Keratinocyte (primary cell): ENCODE measurements around the gene FAM53A. TPM values are rescaled to one million over a fixed set of nuclear protein-coding genes. Genes with fewer than 3 reads are reported as not detected.

Experiments used
- DNase-seq: peaks from one replicate; pipeline ENCODE4 v3.0.0-alpha.2; 2011; ENCODE audit warnings: low read depth, missing footprints, low spot score
- FAIRE-seq: peaks from 2 replicates; lab custom pipeline; 2011; peaks lifted over from hg19 to GRCh38; lab: Jason Lieb, UNC
- H2AFZ ChIP-seq: 2 replicates; pipeline ENCODE4 v1.6.0; 2012; ENCODE audit warnings: low read length, control low read depth, inconsistent platforms; ENCODE audit not compliant: control insufficient read depth
- H3K27ac ChIP-seq: 2 replicates; pipeline ENCODE4 v1.5.1; 2011; ENCODE audit warnings: low read length; ENCODE audit not compliant: control insufficient read depth, insufficient read depth
- H3K27me3 ChIP-seq: 3 replicates; pipeline ENCODE4 v1.6.0; 2011; ENCODE audit warnings: low read length; ENCODE audit not compliant: control insufficient read depth, insufficient read depth; ENCODE audit errors: extremely low read depth
- H3K36me3 ChIP-seq, 2 experiments: 2 replicates in 1 of 2; 3 replicates in 1 of 2; pipeline ENCODE4 v1.5.1; 2011; ENCODE audit warnings: low read length in 2 of 2, mild to moderate bottlenecking in 1 of 2; ENCODE audit not compliant: control insufficient read depth in 2 of 2, insufficient read depth in 2 of 2; ENCODE audit errors: extremely low read depth in 1 of 2
- H3K4me1 ChIP-seq: 3 replicates; pipeline ENCODE4 v1.5.1; 2011; ENCODE audit warnings: low read length; ENCODE audit not compliant: control insufficient read depth, insufficient read depth; ENCODE audit errors: extremely low read depth
- H3K4me2 ChIP-seq: 3 replicates; pipeline ENCODE4 v1.6.0; 2011; ENCODE audit warnings: low read depth, low read length; ENCODE audit not compliant: control insufficient read depth, insufficient read depth; ENCODE audit errors: extremely low read depth
- H3K4me3 ChIP-seq, 3 experiments: fragments of 200-600 bp in 1 of 3; sonication (generic) in 1 of 3; 2 replicates in 2 of 3; 3 replicates in 1 of 3; pipeline ENCODE4 v1.5.1; 2011 to 2016; ENCODE audit warnings: low read length in 3 of 3, mild to moderate bottlenecking in 3 of 3, control low read depth in 2 of 3, inconsistent platforms in 1 of 3, low read depth in 1 of 3, mixed read lengths in 1 of 3, mixed run types in 1 of 3, moderate library complexity in 1 of 3; ENCODE audit not compliant: control insufficient read depth in 2 of 3, insufficient read depth in 2 of 3; ENCODE audit errors: extremely low read depth in 1 of 3
- H3K79me2 ChIP-seq: 2 replicates; pipeline ENCODE4 v1.6.0; 2012; ENCODE audit warnings: low read length; ENCODE audit not compliant: control insufficient read depth, insufficient read depth
- H3K9ac ChIP-seq: 3 replicates; pipeline ENCODE4 v1.6.0; 2011; ENCODE audit warnings: low read length; ENCODE audit not compliant: control insufficient read depth, insufficient read depth; ENCODE audit errors: extremely low read depth
- H3K9me1 ChIP-seq: 3 replicates; pipeline ENCODE4 v1.6.0; 2011; ENCODE audit warnings: low read length; ENCODE audit not compliant: control insufficient read depth, insufficient read depth; ENCODE audit errors: extremely low read depth
- H3K9me3 ChIP-seq: 2 replicates; pipeline ENCODE4 v1.5.1; 2012; ENCODE audit warnings: low read depth, low read length; ENCODE audit not compliant: control insufficient read depth
- H4K20me1 ChIP-seq: 3 replicates; pipeline ENCODE4 v1.6.0; 2011; ENCODE audit warnings: low read length; ENCODE audit not compliant: control insufficient read depth, insufficient read depth; ENCODE audit errors: extremely low read depth
- EZH2 ChIP-seq: IDR thresholded peaks from one replicate; pipeline ENCODE4 v1.6.1; 2012; ENCODE audit warnings: inconsistent platforms, mild to moderate bottlenecking, low read length, moderate library complexity
- dilution Hi-C: fragments of 300-500 bp; cut with MboI; formaldehyde crosslinking; loops from one replicate; pipeline ENCODE4 v1.7.0; 2020; ENCODE audit warnings: low sequenced_read_pairs; ENCODE audit not compliant: extremely low pct_ligation_motif_present
- polyA plus RNA-seq, 5 experiments: library from polyadenylated mRNA; depleted of rRNA in 3 of 5; stranded (reverse) in 3 of 5; stranded (forward) in 1 of 5; unstranded in 1 of 5; fragments of >200 nt; gene quantifications; 1 replicate in 1 of 5; 2 replicates in 3 of 5; 3 replicates in 1 of 5; pipeline versions ENCODE4 v1.2.1 to v1.2.3, GENCODE V29; 2011 to 2012; ENCODE audit warnings: missing spikeins in 2 of 5, low read depth in 1 of 5, low replicate concordance in 1 of 5
- TF ChIP-seq, protein P1 (sequence below), 3 experiments: IDR thresholded peaks in 1 of 3; conservative IDR thresholded peaks in 1 of 3; optimal IDR thresholded peaks in 1 of 3; 2 replicates in 2 of 3; 3 replicates in 1 of 3; pipeline versions ENCODE3 to v1.5.1; 2011; ENCODE audit warnings: low read length in 3 of 3, mild to moderate bottlenecking in 3 of 3, moderate library complexity in 2 of 3, control low read depth in 1 of 3, inconsistent platforms in 1 of 3; ENCODE audit not compliant: insufficient read depth in 2 of 3; ENCODE audit errors: extremely low read depth in 1 of 3

FAM53A gene
- polyA plus RNA-seq, 1 donor (not counting 4 experiments of a cell fraction or from before 2014, with no cell fraction given): 0.50 TPM

DNA sequence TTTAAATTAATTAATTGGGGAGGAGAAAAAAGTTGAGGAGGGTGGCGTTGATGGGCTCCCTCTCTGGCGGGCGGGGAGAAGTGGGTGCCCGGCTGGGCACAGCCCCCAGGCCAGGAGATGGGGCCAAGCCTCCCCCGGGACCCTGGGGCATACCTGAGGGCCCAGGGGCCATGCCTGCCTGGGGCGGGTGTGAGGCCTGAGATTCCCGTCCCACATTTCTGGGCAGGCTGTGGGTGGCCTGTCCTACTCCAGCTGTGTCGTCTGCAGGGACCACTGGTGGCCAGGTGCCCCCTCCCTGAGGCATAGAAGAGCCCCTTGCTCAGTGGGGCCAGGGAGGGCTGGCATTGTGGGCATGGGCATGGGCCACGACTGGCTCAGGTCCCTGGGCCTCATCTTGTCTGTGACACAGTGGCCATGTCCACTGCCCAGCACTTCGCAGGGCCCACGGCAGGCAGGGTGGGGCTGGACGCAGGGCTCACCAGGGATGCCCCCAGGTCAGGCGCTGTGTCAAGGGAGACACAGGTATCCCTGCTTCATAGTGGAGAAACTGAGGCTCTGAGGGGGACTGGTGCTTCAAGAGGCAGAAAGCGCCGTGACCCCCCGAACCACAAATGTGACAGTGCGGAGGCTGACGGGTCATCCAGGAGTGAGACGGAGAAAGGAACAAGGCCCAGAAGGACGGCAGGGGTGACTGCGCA, 60.1 kb downstream of the FAM53A start:
- FAIRE-seq: no peak
- no peaks in the 10 kb centered on the region for H3K79me2 ChIP-seq

DNA sequence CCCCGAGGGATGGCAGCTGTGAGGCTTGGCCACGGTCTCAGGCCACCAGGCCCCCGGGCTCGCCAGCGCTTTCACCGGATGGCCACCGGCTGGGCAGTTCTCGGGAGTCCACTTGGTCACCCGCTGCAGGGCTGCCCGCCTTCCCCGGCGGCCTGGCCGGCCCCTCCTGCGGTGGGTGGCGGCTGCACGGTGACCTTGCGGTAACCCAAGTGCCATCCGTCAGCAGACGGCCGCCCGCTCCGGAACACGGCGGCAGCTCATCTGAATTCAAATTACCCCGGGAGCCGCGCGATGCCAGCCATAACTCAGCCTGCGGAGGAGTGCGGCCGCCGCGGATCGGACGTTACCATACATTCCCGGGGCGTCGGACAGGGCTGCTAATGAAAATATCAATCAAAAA, 60.7 kb downstream of the FAM53A start:
- no peak for FAIRE-seq
- Histone ChIP-seq H3K4me3 (no peak overlapping the region), H3K9ac (no peak overlapping the region)

More for the DNA sequence above, 60.1 kb downstream of the FAM53A start:
- no peak for DNase-seq
- Histone ChIP-seq H3K4me2 (no peak overlapping the region), H3K27ac (no peak overlapping the region), H3K9ac (no peak overlapping the region), H2AFZ (no peak overlapping the region), H4K20me1 (no peaks in the 10 kb centered on the region), H3K9me1 (no peaks in the 10 kb centered on the region), H3K4me1 (no peaks in the 10 kb centered on the region), H3K9me3 (peaks cover 2% of the 10 kb centered on the region), H3K36me3 (no peaks in the 10 kb centered on the region), H3K4me3 (no peak overlapping the region), H3K27me3 (no peaks in the 10 kb centered on the region)
- TF ChIP-seq EZH2: no peak
- TF ChIP-seq, protein P1, sequence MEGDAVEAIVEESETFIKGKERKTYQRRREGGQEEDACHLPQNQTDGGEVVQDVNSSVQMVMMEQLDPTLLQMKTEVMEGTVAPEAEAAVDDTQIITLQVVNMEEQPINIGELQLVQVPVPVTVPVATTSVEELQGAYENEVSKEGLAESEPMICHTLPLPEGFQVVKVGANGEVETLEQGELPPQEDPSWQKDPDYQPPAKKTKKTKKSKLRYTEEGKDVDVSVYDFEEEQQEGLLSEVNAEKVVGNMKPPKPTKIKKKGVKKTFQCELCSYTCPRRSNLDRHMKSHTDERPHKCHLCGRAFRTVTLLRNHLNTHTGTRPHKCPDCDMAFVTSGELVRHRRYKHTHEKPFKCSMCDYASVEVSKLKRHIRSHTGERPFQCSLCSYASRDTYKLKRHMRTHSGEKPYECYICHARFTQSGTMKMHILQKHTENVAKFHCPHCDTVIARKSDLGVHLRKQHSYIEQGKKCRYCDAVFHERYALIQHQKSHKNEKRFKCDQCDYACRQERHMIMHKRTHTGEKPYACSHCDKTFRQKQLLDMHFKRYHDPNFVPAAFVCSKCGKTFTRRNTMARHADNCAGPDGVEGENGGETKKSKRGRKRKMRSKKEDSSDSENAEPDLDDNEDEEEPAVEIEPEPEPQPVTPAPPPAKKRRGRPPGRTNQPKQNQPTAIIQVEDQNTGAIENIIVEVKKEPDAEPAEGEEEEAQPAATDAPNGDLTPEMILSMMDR (optimal IDR thresholded peaks at IDR 0.05 in 1 of 3, IDR thresholded peaks at IDR 0.05 in 1 of 3, conservative IDR thresholded peaks at IDR 0.05 in 1 of 3; ENCODE audit: extremely low read depth in 1 of 3, insufficient read depth in 2 of 3, low read length in 3 of 3): no peak
- dilution Hi-C loops: no loop called here

More for the DNA sequence above, 60.7 kb downstream of the FAM53A start:
- no peak for DNase-seq
- Histone ChIP-seq H4K20me1 (no peaks in the 10 kb centered on the region), H3K27me3 (no peaks in the 10 kb centered on the region), H3K9me3 (peaks cover 2% of the 10 kb centered on the region), H3K4me1 (no peaks in the 10 kb centered on the region), H3K4me2 (no peak overlapping the region), H3K79me2 (no peaks in the 10 kb centered on the region), H3K9me1 (no peaks in the 10 kb centered on the region), H3K27ac (no peak overlapping the region), H3K36me3 (no peaks in the 10 kb centered on the region), H2AFZ (no peak overlapping the region)
- dilution Hi-C loops: no loop called here
- no peak for TF ChIP-seq EZH2
